Right cardiac atrium (tissue), 5 donors: ENCODE results near the gene FRY. TPM values are rescaled to one million over a fixed set of nuclear protein-coding genes. Genes with fewer than 3 reads are reported as not detected.

Experiments used
- ATAC-seq, 2 donors: fragments of 200-7000 bp; cut with Tn5 transposase; one replicate each; pipeline versions ENCODE4 v1.8.0 to v1.9.1; 2020; ENCODE audit warnings: moderate library complexity in 2 of 2, mild to moderate bottlenecking in 1 of 2
- DNase-seq, 3 donors: peaks; one replicate each; pipeline ENCODE4 v3.0.0-alpha.2; 2020
- H3K27ac ChIP-seq: one replicate; pipeline ENCODE4 v1.5.1; 2013; ENCODE audit warnings: mild to moderate bottlenecking, low read length, control low read depth, moderate library complexity
- H3K27me3 ChIP-seq: one replicate; pipeline ENCODE4 v1.6.1; 2013; ENCODE audit not compliant: control insufficient read depth, insufficient read depth
- H3K4me1 ChIP-seq: one replicate; pipeline ENCODE4 v1.6.1; 2013; ENCODE audit warnings: low read length; ENCODE audit not compliant: control insufficient read depth, insufficient read depth
- H3K4me3 ChIP-seq: one replicate; pipeline ENCODE4 v1.5.1; 2013; ENCODE audit warnings: low read length, control low read depth
- H3K9me3 ChIP-seq: one replicate; pipeline ENCODE4 v1.6.1; 2013; ENCODE audit warnings: low read length; ENCODE audit not compliant: control insufficient read depth
- WGBS: extraction: QIAGEN DNeasy Blood & Tissue Kit; methylation state at CpG from one replicate; pipeline ENCODE4 v1.1.7; 2013; 5-methylcytosine and 5-hydroxymethylcytosine counted together
- intact Hi-C, 4 donors: fragments of 100-400 bp; cut with DNase I; formaldehyde crosslinking; loops; one replicate each; pipeline versions ENCODE4 v1.11.0 to v1.14.0; 2022 to 2023
- polyA plus RNA-seq: library from polyadenylated mRNA; stranded (reverse); fragments of 200-250 nt; gene quantifications from one replicate; pipeline ENCODE4 v1.2.3, GENCODE V29; 2013
- total RNA-seq, 4 donors: library from RNA; stranded (reverse); fragmentation: NEBNext Ultra II Directional; extraction: Animal tissue kit (Norgen Biotek cat#: 25700); gene quantifications; one replicate each; pipeline ENCODE4 v1.2.1, GENCODE V29; 2021
- donor health status: healthy with polysubstance abuse.
- donor health status: DM: no; HTN: yes; CAD: no.
- donor health status: DM: no; HTN: no; CAD: no.
- donor health status: DM: no; HTN: yes; CAD: no; lungs with severe emphysema.
- donor health status: DM: yes; HTN: yes; CAD: no.

Gene FRY
- total and polyA plus RNA-seq, 5 donors: 29.0 to 139 (median 113) TPM

- ATAC-seq: no peak
- no peaks in the 10 kb centered on the region for H3K27me3 ChIP-seq
- intact Hi-C loops: loop anchor here in 1 of 4 donors (5.0 kb wide), 1 partner anchor 403 kb away; no protein-coding TSS in a partner anchor
- H3K4me3 ChIP-seq: no peak overlapping the region
- no peak overlapping the region for H3K27ac ChIP-seq
- no peak for DNase-seq
- H3K4me1 ChIP-seq: peaks cover 3% of the 10 kb centered on the region
- no peaks in the 10 kb centered on the region for H3K9me3 ChIP-seq
These were observed 274.1 kb downstream of the FRY start for GRCh38 chr13:32305646-32306045.

GRCh38 chr13:32309312-32310133 lies 277.9 kb downstream of the FRY start:
- peak overlapping the region; percentile 62 for H3K4me3 ChIP-seq
- peak; percentile 38 to 61 for ATAC-seq
- H3K9me3 ChIP-seq: no peaks in the 10 kb centered on the region
- intact Hi-C loops: loop anchor here (2.0 to 10.0 kb wide), 10 partner anchors 57 to 485 kb away; no protein-coding TSS in a partner anchor
- H3K27ac ChIP-seq: peak overlapping the region; percentile 26
- peaks cover 5% of the 10 kb centered on the region for H3K4me1 ChIP-seq
- WGBS: 35% methylated on average over 10 of the region's 10 CpGs
- DNase-seq: no peak
- H3K27me3 ChIP-seq: no peaks in the 10 kb centered on the region

- DNase-seq: no peak
- peak overlapping the region; percentile 62 for H3K4me3 ChIP-seq
- intact Hi-C loops: loop anchor here (5.0 to 10.0 kb wide), 8 partner anchors 58 to 485 kb away; no protein-coding TSS in a partner anchor
- no peaks in the 10 kb centered on the region for H3K27me3 ChIP-seq
- ATAC-seq: peak; percentile 72 to 75
- H3K9me3 ChIP-seq: no peaks in the 10 kb centered on the region
- H3K4me1 ChIP-seq: peaks cover 7% of the 10 kb centered on the region
- 37% methylated on average over 12 of the region's 12 CpGs for WGBS
- H3K27ac ChIP-seq: peak overlapping the region; percentile 26
These were observed 278.6 kb downstream of the FRY start for GRCh38 chr13:32310134-32310706.

- Histone ChIP-seq H3K9me3 (no peaks in the 10 kb centered on the region), H3K27me3 (no peaks in the 10 kb centered on the region), H3K27ac (no peak overlapping the region), H3K4me1 (peaks cover 7% of the 10 kb centered on the region), H3K4me3 (no peak overlapping the region)
- DNase-seq (peak in 2 of 3 donors; percentile 44 to 58), ATAC-seq (no peak)
- WGBS: 91% methylated on average over 36 of the region's 36 CpGs
- intact Hi-C loops: loop anchor here (5.0 to 10.0 kb wide), 8 partner anchors 59 to 487 kb away; no protein-coding TSS in a partner anchor
These were observed 279.8 kb downstream of the FRY start for GRCh38 chr13:32311188-32311897.

GRCh38 chr13:32314271-32315237 lies 283.0 kb downstream of the FRY start:
- Histone ChIP-seq H3K27me3 (no peaks in the 10 kb centered on the region), H3K9me3 (no peaks in the 10 kb centered on the region), H3K27ac (peak overlapping the region; percentile 95), H3K4me1 (peaks cover 7% of the 10 kb centered on the region), H3K4me3 (peak overlapping the region; percentile 90)
- ATAC-seq (peak; percentile 44 to 66), DNase-seq (peak; percentile 49 to 85 (median 76))
- intact Hi-C loops: loop anchor here (5.0 to 10.0 kb wide), 8 partner anchors 62 to 490 kb away; no protein-coding TSS in a partner anchor
- WGBS: 68% methylated on average over 32 of the region's 32 CpGs

- Histone ChIP-seq H3K27me3 (no peaks in the 10 kb centered on the region), H3K27ac (peak within 1 kb of the TSS; percentile 95), H3K4me1 (peaks cover 4% of the 10 kb centered on the region), H3K4me3 (peak within 1 kb of the TSS; percentile 90), H3K9me3 (no peaks in the 10 kb centered on the region)
- ATAC-seq (peak; percentile 99), DNase-seq (peak; percentile 91 to 97 (median 96))
- intact Hi-C loops: loop anchor here in 3 of 4 donors (10.0 kb wide), 3 partner anchors 301 to 491 kb away; no protein-coding TSS in a partner anchor
- WGBS: under 1% methylated on average over 60 of the region's 60 CpGs
These were observed 283.9 kb downstream of the FRY start, which contains the start of the genes BRCA2 and ZAR1L for GRCh38 chr13:32315238-32316027. TSS of gene BRCA2 (plus strand) at chr13:32315508. CDS start at chr13:32316461, 953 bp downstream. TSS of gene ZAR1L (minus strand) at chr13:32315363. CDS start at chr13:32311925, 3,438 bp downstream.

GRCh38 chr13:32316028-32316339 lies 284.4 kb downstream of the FRY start:
- no peak for ATAC-seq
- H3K9me3 ChIP-seq: no peaks in the 10 kb centered on the region
- peak overlapping the region; percentile 56 for H3K27ac ChIP-seq
- H3K4me3 ChIP-seq: peak overlapping the region; percentile 90
- no peaks in the 10 kb centered on the region for H3K27me3 ChIP-seq
- intact Hi-C loops: loop anchor here in 3 of 4 donors (10.0 kb wide), 3 partner anchors 301 to 491 kb away; no protein-coding TSS in a partner anchor
- H3K4me1 ChIP-seq: peaks cover 4% of the 10 kb centered on the region
- no peak for DNase-seq
- WGBS: under 1% methylated on average over 13 of the region's 13 CpGs

- peak overlapping the region; percentile 90 for H3K4me3 ChIP-seq
- ATAC-seq (no peak), DNase-seq (no peak)
- 62% methylated on average over 6 of the region's 6 CpGs for WGBS
- no peak overlapping the region for H3K27ac ChIP-seq
- intact Hi-C loops: loop anchor here in 3 of 4 donors (10.0 kb wide), 3 partner anchors 302 to 492 kb away; no protein-coding TSS in a partner anchor
- no peaks in the 10 kb centered on the region for H3K27me3 ChIP-seq
- H3K4me1 ChIP-seq: peaks cover 4% of the 10 kb centered on the region
- H3K9me3 ChIP-seq: no peaks in the 10 kb centered on the region
These were observed 284.9 kb downstream of the FRY start for GRCh38 chr13:32316501-32316900.

GRCh38 chr13:32317716-32318465 lies 286.3 kb downstream of the FRY start:
- 81% methylated on average over 2 of the region's 2 CpGs for WGBS
- ATAC-seq (no peak), DNase-seq (no peak)
- Histone ChIP-seq H3K27ac (no peak overlapping the region), H3K4me3 (no peak overlapping the region), H3K9me3 (no peaks in the 10 kb centered on the region), H3K27me3 (no peaks in the 10 kb centered on the region), H3K4me1 (peaks cover 4% of the 10 kb centered on the region)
- intact Hi-C loops: loop anchor here in 3 of 4 donors (10.0 kb wide), 3 partner anchors 303 to 493 kb away; no protein-coding TSS in a partner anchor
